Right lung (tissue), 10 donors: ENCODE measurements around the gene TMEM213. TPM values are rescaled to one million over a fixed set of nuclear protein-coding genes. Genes with fewer than 3 reads are reported as not detected.

Source experiments
- DNase-seq, 2 donors: peaks; one replicate each; pipeline ENCODE4 v3.0.0-alpha.2; 2013
- long read RNA-seq, 8 donors: transcript quantifications; one replicate each; lab custom pipeline, GENCODE V29; 2026
- polyA plus RNA-seq, 5 donors: library from polyadenylated mRNA; unstranded; fragments of 120-200 nt; gene quantifications; one replicate each; pipeline versions ENCODE4 v1.2.1 to v1.2.3, GENCODE V29; 2013; ENCODE audit warnings: inconsistent platforms in 1 of 5, low replicate concordance in 1 of 5; ENCODE audit not compliant: insufficient read length in 5 of 5, insufficient read depth in 1 of 5

TMEM213 gene
- polyA plus RNA-seq: under 1 TPM; 0.40 to 0.99 (median 0.57) TPM
- long read RNA-seq, donor 1, partial matches to known transcripts: 0 of 1 reads
- long read RNA-seq, donor 1, other reads (novel, unspliced or antisense): 0 of 1 reads
- long read RNA-seq, donor 2: 0 reads
- long read RNA-seq, donor 3, partial matches to known transcripts: 8 of 8 reads
- long read RNA-seq, donor 3, other reads (novel, unspliced or antisense): 0 of 8 reads
- long read RNA-seq, donor 4: 0 reads
- long read RNA-seq, donor 5: 0 reads
- long read RNA-seq, donor 6, partial matches to known transcripts: 9 of 9 reads
- long read RNA-seq, donor 6, other reads (novel, unspliced or antisense): 0 of 9 reads
- long read RNA-seq, donor 7: 0 reads
- long read RNA-seq, donor 8: 0 reads

GRCh38 chr7:138797715-138798320 is at the start of gene TMEM213, which contains the start of gene ATP6V0A4:
TMEM213 (plus strand) TSS chr7:138797994; CDS start chr7:138798105, 111 bp downstream.
ATP6V0A4 (minus strand) TSS chr7:138798196; CDS start chr7:138771247, 26,949 bp downstream.
- peak in 1 of 2 donors; percentile 3 for DNase-seq

- no peak for DNase-seq
Measured at GRCh38 chr7:138748666-138749065, 49.1 kb upstream of the TMEM213 start.

GRCh38 chr7:138749960-138750359 is 47.8 kb upstream of the TMEM213 start:
- no peak for DNase-seq

- no peak for DNase-seq
Measured at GRCh38 chr7:138750473-138750872, 47.3 kb upstream of the TMEM213 start.

- DNase-seq: no peak
Measured at GRCh38 chr7:138750901-138751464, 46.8 kb upstream of the TMEM213 start.

GRCh38 chr7:138752518-138753149 is 45.2 kb upstream of the TMEM213 start:
- DNase-seq: no peak

GRCh38 chr7:138753150-138753518 is 44.7 kb upstream of the TMEM213 start:
- DNase-seq: no peak

- DNase-seq: no peak
Measured at GRCh38 chr7:138753610-138754009, 44.2 kb upstream of the TMEM213 start.

- DNase-seq: no peak
Measured at GRCh38 chr7:138755331-138755747, 42.5 kb upstream of the TMEM213 start.

- DNase-seq: no peak
Measured at GRCh38 chr7:138755842-138756590, 41.8 kb upstream of the TMEM213 start.

- DNase-seq: no peak
Measured at GRCh38 chr7:138756591-138757242, 41.1 kb upstream of the TMEM213 start.

GRCh38 chr7:138768241-138768640 is 29.6 kb upstream of the TMEM213 start:
- no peak for DNase-seq

- DNase-seq: no peak
Measured at GRCh38 chr7:138770904-138771303, 26.9 kb upstream of the TMEM213 start.

GRCh38 chr7:138773176-138773575 is 24.6 kb upstream of the TMEM213 start:
- DNase-seq: no peak

GRCh38 chr7:138773817-138774216 is 24.0 kb upstream of the TMEM213 start:
- DNase-seq: no peak

GRCh38 chr7:138776166-138776833 is 21.5 kb upstream of the TMEM213 start:
- DNase-seq: no peak

GRCh38 chr7:138781004-138781403 is 16.8 kb upstream of the TMEM213 start:
- DNase-seq: no peak

GRCh38 chr7:138784692-138785091 is 13.1 kb upstream of the TMEM213 start:
- DNase-seq: peak; percentile 41 to 42

GRCh38 chr7:138785587-138786437 is 12.0 kb upstream of the TMEM213 start:
- no peak for DNase-seq
